Measurements from ENCODE around the gene RNF208.

The RNF208 gene

GRCh38 chr9:137171149-137171900, 50.7 kb downstream of the RNF208 start:
- no peak overlapping the region for H3K27ac Mint-ChIP-seq
- no peak overlapping the region for H3K4me3 Mint-ChIP-seq
- no peaks in the 10 kb centered on the region for H3K4me1 Mint-ChIP-seq (ENCODE audit: low read depth)
- H3K36me3 Mint-ChIP-seq (ENCODE audit: low read depth), result no peaks in the 10 kb centered on the region
- H3K27me3 Mint-ChIP-seq (ENCODE audit: low read depth), result peaks cover 31% of the 10 kb centered on the region
- H3K9me3 Mint-ChIP-seq, result no peaks in the 10 kb centered on the region
- no peak for DNase-seq (ENCODE audit: low spot score)

DNA sequence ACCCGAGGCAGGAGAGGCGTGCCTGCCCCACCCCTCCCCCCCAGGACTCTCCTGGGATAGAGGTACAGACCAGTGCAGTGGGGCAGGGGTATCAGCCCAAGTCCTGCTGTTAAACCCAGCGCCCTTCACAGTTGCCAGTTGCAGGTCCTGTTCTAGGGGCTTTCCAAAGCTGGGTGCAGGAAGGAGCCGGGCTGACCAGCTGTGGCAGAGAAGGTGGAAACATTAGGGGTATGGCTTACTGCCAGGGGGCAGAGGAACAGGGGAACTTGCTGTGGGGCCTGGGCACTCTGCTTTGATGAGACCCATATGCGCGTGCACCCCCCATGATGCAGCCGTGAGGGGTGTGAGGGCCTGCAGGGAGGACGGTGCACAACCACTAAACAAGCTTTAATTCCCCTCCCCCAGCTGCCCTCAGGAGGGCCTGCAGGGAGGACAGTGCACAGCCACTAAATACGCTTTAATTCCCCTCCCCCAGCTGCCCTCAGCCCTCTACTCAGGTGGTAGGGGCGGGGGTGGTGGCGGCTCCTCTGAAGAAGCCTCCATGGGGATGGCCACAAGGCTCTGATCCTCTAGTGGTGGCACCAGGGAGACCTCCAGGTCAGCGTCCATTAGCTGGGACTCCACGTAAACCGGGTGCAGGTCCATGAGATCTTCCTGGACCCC, 51.4 kb downstream of the RNF208 start:
- Mint-ChIP-seq H3K27me3 (ENCODE audit: low read depth) (peaks cover 31% of the 10 kb centered on the region), H3K27ac (no peak overlapping the region), H3K9me3 (no peaks in the 10 kb centered on the region), H3K4me3 (no peak overlapping the region), H3K36me3 (ENCODE audit: low read depth) (no peaks in the 10 kb centered on the region), H3K4me1 (ENCODE audit: low read depth) (no peaks in the 10 kb centered on the region)
- no peak for DNase-seq (ENCODE audit: low spot score)

All from T-helper 2 cell treated with Interferon-gamma antibody and Interleukin-4, amounts not matched to agents 5 μg/mL and 100 μg/mL, for 36 hours (primary cell).